ENCODE results near the gene HCRT. TPM values are rescaled to one million over a fixed set of nuclear protein-coding genes. Genes with fewer than 3 reads are reported as not detected.

HCRT gene
- total RNA-seq, 2 donors from 2014 or later = not detected

DNA sequence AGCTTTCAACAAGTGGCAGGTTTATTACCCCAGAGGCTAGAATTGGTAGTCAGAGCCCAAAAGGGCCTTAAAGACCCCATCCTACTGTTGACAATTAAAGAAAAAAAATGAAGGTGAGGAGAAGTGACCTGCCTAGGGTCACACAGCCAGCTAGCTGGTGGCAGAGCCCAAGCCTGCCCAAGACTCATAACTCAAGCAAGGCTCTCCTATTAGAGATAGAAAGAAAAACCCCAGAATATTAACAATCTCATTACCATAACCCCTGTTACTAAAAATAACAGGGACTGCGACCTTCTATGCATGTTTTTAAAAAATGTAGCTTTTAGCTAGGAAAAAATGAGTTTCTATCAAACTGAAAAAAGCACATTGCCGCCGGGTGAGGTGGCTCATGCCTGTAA is 48.6 kb downstream of the HCRT start:
- H3K4me1 Mint-ChIP-seq (ENCODE audit: low read depth) = peaks cover 57% of the 10 kb centered on the region
- H3K36me3 Mint-ChIP-seq (ENCODE audit: insufficient read depth in 2 of 2) = peaks cover 1 to 8% of the 10 kb centered on the region in 2 donors
- H3K27ac Mint-ChIP-seq = peak overlapping the region; percentile 33
- H3K27me3 Mint-ChIP-seq (ENCODE audit: low read depth) = no peaks in the 10 kb centered on the region
- H3K4me3 Mint-ChIP-seq = no peak overlapping the region
- ATAC-seq (replicated peaks in 1 of 2) (no peak), DNase-seq (no peak)
- no peaks in the 10 kb centered on the region for H3K9me3 Mint-ChIP-seq

DNA sequence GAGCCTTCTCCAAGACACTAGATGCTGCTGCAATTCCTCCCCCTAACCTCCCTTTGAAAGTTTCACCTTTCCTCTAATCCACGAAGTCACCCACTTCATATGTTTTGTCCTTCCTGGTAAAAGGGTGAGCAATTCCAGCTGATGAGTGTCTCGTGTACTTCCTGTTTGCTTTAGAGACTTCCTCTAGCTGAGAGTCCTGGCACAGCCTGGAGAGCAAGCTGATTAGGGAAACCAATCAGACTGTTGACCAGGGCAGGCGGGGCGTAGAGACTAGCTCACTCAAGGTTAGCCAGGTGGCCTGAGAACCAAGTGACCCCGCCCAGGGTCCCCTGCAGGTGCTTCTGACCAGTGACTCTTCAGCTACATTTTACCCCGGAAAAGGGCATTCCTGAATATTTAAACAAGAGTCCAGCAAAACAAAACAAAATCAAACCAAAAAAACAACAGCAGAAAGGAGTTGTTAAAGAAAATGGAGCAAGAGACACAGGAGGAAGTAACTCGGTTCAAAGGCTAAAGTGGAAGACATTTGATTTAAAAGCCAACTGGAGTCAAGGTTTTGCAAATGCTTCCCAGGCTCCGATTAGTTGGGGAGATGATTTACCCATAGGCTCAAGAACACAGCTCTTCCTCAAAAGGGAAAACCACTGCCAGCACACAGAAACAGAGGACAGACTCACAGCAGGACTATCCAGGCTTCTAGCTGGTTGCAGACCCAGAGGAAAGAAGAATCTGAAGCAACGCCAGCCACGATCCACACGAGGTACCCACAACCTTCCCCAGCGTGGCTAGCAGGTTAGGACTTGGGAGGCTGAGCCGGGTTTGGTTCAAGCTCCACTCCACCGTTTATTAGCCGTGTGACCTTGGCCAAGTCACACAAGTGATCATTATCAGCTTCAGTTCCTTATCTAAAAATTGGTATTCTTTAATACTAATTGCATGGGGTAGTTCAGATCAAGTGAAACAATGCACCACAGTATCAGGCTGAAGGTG is 49.3 kb downstream of the HCRT start:
- peak overlapping the region; percentile 97 for H3K27ac Mint-ChIP-seq
- no peaks in the 10 kb centered on the region for H3K9me3 Mint-ChIP-seq
- ATAC-seq (replicated peaks in 1 of 2) (no peak), DNase-seq (no peak)
- H3K4me3 Mint-ChIP-seq = peak overlapping the region in 1 of 2 donors; percentile 45
- H3K4me1 Mint-ChIP-seq (ENCODE audit: low read depth) = peaks cover 57% of the 10 kb centered on the region
- peaks cover 1 to 9% of the 10 kb centered on the region in 2 donors for H3K36me3 Mint-ChIP-seq (ENCODE audit: insufficient read depth in 2 of 2)
- H3K27me3 Mint-ChIP-seq (ENCODE audit: low read depth) = no peaks in the 10 kb centered on the region

DNA sequence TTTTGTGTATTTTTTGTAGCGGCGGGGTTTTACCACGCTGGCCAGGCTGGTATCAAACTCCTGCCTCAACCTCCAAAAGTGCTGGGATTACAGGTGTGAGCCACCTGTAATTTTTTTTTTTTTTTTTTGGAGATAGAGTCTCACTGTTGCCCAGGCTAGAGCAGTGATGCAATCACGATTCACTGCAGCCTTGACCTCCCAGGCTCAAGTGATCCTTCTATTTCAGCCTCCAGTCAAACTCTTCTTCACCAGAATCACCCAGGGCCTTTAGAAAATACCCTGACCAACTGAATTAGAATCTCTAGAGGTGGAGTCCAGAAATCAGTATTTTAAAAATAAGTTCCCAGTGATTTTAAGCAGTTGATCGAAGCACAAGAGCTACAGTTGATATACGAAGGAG is 50.1 kb downstream of the HCRT start:
- DNase-seq (no peak), ATAC-seq (replicated peaks in 1 of 2) (no peak)
- H3K4me1 Mint-ChIP-seq (ENCODE audit: low read depth) = peaks cover 53% of the 10 kb centered on the region
- H3K27ac Mint-ChIP-seq = no peak overlapping the region
- no peaks in the 10 kb centered on the region for H3K27me3 Mint-ChIP-seq (ENCODE audit: low read depth)
- no peak overlapping the region for H3K4me3 Mint-ChIP-seq
- no peaks in the 10 kb centered on the region for H3K9me3 Mint-ChIP-seq
- H3K36me3 Mint-ChIP-seq (ENCODE audit: insufficient read depth in 2 of 2) = peaks cover 1 to 5% of the 10 kb centered on the region in 2 donors

Other genes with a start within 250 kb of the HCRT start
- gene CNP, start 218.7 kb downstream of the HCRT start, total RNA-seq = 10 to 100 TPM; 51.4 to 53.8 TPM
- 100 to 1,000 TPM; 106 to 117 TPM for gene DNAJC7, start 168.0 kb downstream of the HCRT start, total RNA-seq
- gene NKIRAS2, start 165.4 kb downstream of the HCRT start, total RNA-seq = 10 to 100 TPM; 18.6 to 24.3 TPM
- 1 to 10 TPM in 1 of 2 donors, under 1 TPM in 1; 0.86 to 1.3 TPM for gene C17orf113, start 134.9 kb downstream of the HCRT start, total RNA-seq
- 1 to 10 TPM; 1.1 to 1.6 TPM for gene ZNF385C, start 87.0 kb downstream of the HCRT start, total RNA-seq
- 10 to 100 TPM; 33.2 to 62.0 TPM for gene DHX58, start 72.7 kb downstream of the HCRT start, total RNA-seq
- 10 to 100 TPM; 33.3 to 41.4 TPM for gene KAT2A, start 64.1 kb downstream of the HCRT start, total RNA-seq
- under 1 TPM in 1 of 2 donors, not detected in 1; 0.28 TPM for gene HSPB9, start 62.6 kb downstream of the HCRT start, total RNA-seq
- gene RAB5C, start 30.5 kb downstream of the HCRT start, total RNA-seq = 10 to 100 TPM; 35.1 to 44.1 TPM
- gene KCNH4, start 4.3 kb downstream of the HCRT start, total RNA-seq = under 1 TPM; 0.26 to 0.39 TPM
- gene GHDC, start 9.0 kb upstream of the HCRT start, total RNA-seq = 10 to 100 TPM; 17.3 to 18.8 TPM
- 100 to 1,000 TPM; 252 to 269 TPM for gene STAT5B, start 90.9 kb upstream of the HCRT start, total RNA-seq
- gene STAT5A, start 103.0 kb upstream of the HCRT start, total RNA-seq = 100 to 1,000 TPM; 243 to 264 TPM
- gene STAT3, start 203.0 kb upstream of the HCRT start, total RNA-seq = 100 to 1,000 TPM; 346 to 380 TPM
- 1 to 10 TPM; 2.4 to 4.3 TPM for gene CAVIN1, start 237.8 kb upstream of the HCRT start, total RNA-seq